ENCODE measurements around the gene FBP2.

DNA sequence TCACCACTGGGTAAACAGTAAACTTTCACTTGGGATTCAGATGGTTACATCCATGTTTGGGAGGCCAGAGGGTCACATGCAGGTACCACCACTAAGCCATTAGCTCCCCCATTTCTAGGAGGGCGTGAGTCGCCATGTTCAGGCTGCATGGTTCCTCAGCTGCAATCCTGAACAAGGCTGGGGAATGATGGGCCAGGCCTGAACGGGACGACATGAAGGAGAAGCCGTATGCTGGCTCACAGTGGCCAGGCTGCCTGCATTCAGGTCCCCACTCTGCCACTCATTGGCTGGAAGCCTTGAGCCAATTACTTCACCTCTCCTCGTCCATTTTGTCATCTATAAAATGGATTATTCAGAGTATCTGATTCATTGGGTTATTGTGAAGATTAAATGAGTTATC is 9.0 kb upstream of the FBP2 start:
- no peak for TF ChIP-seq POLR2A (IDR thresholded peaks at IDR 0.05; ENCODE audit: low read length)
- no peak for TF ChIP-seq GATA1 (IDR thresholded peaks at IDR 0.05; ENCODE audit: low read depth, low read length)
